Activated T-helper 1 cell treated with anti-CD3 and anti-CD28 coated beads, Interleukin-12 subunit alpha, Interleukin-12 subunit beta, Interleukin-2, Interleukin-4 antibody, amounts not matched to agents 30 ng/mL and 10 ng/mL and 1 ng/mL, durations not matched to agents 14 hours and 24 hours and 36 hours (primary cell): Measurements from ENCODE around the gene GRID1. TPM values are rescaled to one million over a fixed set of nuclear protein-coding genes. Genes with fewer than 3 reads are reported as not detected.

Source experiments
- DNase-seq: peaks from one replicate; pipeline ENCODE4 v3.0.0; 2021; ENCODE audit warnings: low spot score
- H3K27ac Mint-ChIP-seq: one replicate; pipeline ENCODE4 v1.8.0; 2021; ENCODE audit warnings: mild to moderate bottlenecking, mixed read lengths
- H3K27me3 Mint-ChIP-seq: one replicate; pipeline ENCODE4 v1.8.0; 2022; ENCODE audit warnings: mild to moderate bottlenecking, moderate library complexity, mixed read lengths; ENCODE audit not compliant: insufficient read depth
- H3K36me3 Mint-ChIP-seq: one replicate; pipeline ENCODE4 v1.8.0; 2021; ENCODE audit warnings: low read depth, mixed read lengths
- H3K4me1 Mint-ChIP-seq: one replicate; pipeline ENCODE4 v1.8.0; 2021; ENCODE audit warnings: low read depth, mixed read lengths
- H3K4me3 Mint-ChIP-seq: one replicate; pipeline ENCODE4 v1.8.0; 2021; ENCODE audit warnings: mild to moderate bottlenecking, moderate library complexity, mixed read lengths
- H3K9me3 Mint-ChIP-seq: one replicate; pipeline ENCODE4 v1.8.0; 2021; ENCODE audit warnings: mixed read lengths
- intact Hi-C: fragments of 100-400 bp; cut with micrococcal nuclease; formaldehyde crosslinking; loops from one replicate; pipeline ENCODE4 v1.15.1; 2024
- total RNA-seq: library from RNA; stranded (reverse); gene quantifications from 2 replicates; pipeline ENCODE4 v1.2.3, GENCODE V29; 2022

The GRID1 gene
- total RNA-seq, 1 donor from 2014 or later = not detected

GRCh38 chr10:85925201-85925750 is 441.3 kb downstream of the GRID1 start:
- H3K4me3 Mint-ChIP-seq = no peak overlapping the region
- no peak for DNase-seq
- H3K4me1 Mint-ChIP-seq = no peaks in the 10 kb centered on the region
- no peaks in the 10 kb centered on the region for H3K36me3 Mint-ChIP-seq
- intact Hi-C loops = no loop called here
- H3K27ac Mint-ChIP-seq = no peak overlapping the region
- H3K27me3 Mint-ChIP-seq = no peaks in the 10 kb centered on the region
- H3K9me3 Mint-ChIP-seq = no peaks in the 10 kb centered on the region

- H3K4me3 Mint-ChIP-seq = no peak overlapping the region
- intact Hi-C loops = no loop called here
- no peaks in the 10 kb centered on the region for H3K27me3 Mint-ChIP-seq
- H3K9me3 Mint-ChIP-seq = no peaks in the 10 kb centered on the region
- H3K27ac Mint-ChIP-seq = no peak overlapping the region
- no peaks in the 10 kb centered on the region for H3K36me3 Mint-ChIP-seq
- DNase-seq = no peak
- H3K4me1 Mint-ChIP-seq = no peaks in the 10 kb centered on the region
These were observed 442.1 kb downstream of the GRID1 start for GRCh38 chr10:85924382-85925102.

- no peaks in the 10 kb centered on the region for H3K4me1 Mint-ChIP-seq
- H3K4me3 Mint-ChIP-seq = no peak overlapping the region
- intact Hi-C loops = no loop called here
- no peak overlapping the region for H3K27ac Mint-ChIP-seq
- no peaks in the 10 kb centered on the region for H3K9me3 Mint-ChIP-seq
- no peak for DNase-seq
- H3K27me3 Mint-ChIP-seq = no peaks in the 10 kb centered on the region
- no peaks in the 10 kb centered on the region for H3K36me3 Mint-ChIP-seq
These were observed 444.1 kb downstream of the GRID1 start for GRCh38 chr10:85922356-85923129.

- no peaks in the 10 kb centered on the region for H3K36me3 Mint-ChIP-seq
- DNase-seq = no peak
- no peaks in the 10 kb centered on the region for H3K9me3 Mint-ChIP-seq
- no peak overlapping the region for H3K27ac Mint-ChIP-seq
- no peaks in the 10 kb centered on the region for H3K27me3 Mint-ChIP-seq
- intact Hi-C loops = no loop called here
- H3K4me1 Mint-ChIP-seq = no peaks in the 10 kb centered on the region
- H3K4me3 Mint-ChIP-seq = no peak overlapping the region
These were observed 444.8 kb downstream of the GRID1 start for GRCh38 chr10:85921789-85922188.

- intact Hi-C loops = no loop called here
- Mint-ChIP-seq H3K9me3 (no peaks in the 10 kb centered on the region), H3K4me1 (no peaks in the 10 kb centered on the region)
These were observed 446.3 kb downstream of the GRID1 start for GRCh38 chr10:85920311-85920710.

GRCh38 chr10:85919491-85920021 is 447.0 kb downstream of the GRID1 start:
- Mint-ChIP-seq H3K4me3 (no peak overlapping the region), H3K27ac (no peak overlapping the region), H3K36me3 (no peaks in the 10 kb centered on the region), H3K27me3 (no peaks in the 10 kb centered on the region), H3K4me1 (no peaks in the 10 kb centered on the region), H3K9me3 (no peaks in the 10 kb centered on the region)
- intact Hi-C loops = no loop called here
- no peak for DNase-seq

More at GRCh38 chr10:85920311-85920710, 446.3 kb downstream of the GRID1 start:
- no peak overlapping the region for H3K27ac Mint-ChIP-seq
- DNase-seq = no peak
- H3K4me3 Mint-ChIP-seq = no peak overlapping the region
- H3K36me3 Mint-ChIP-seq = no peaks in the 10 kb centered on the region
- no peaks in the 10 kb centered on the region for H3K27me3 Mint-ChIP-seq

- Mint-ChIP-seq H3K36me3 (no peaks in the 10 kb centered on the region), H3K4me3 (no peak overlapping the region), H3K9me3 (no peaks in the 10 kb centered on the region), H3K27ac (no peak overlapping the region), H3K4me1 (no peaks in the 10 kb centered on the region), H3K27me3 (no peaks in the 10 kb centered on the region)
- intact Hi-C loops = no loop called here
- no peak for DNase-seq
These were observed 448.2 kb downstream of the GRID1 start for GRCh38 chr10:85918371-85918770.

GRCh38 chr10:85917601-85918000 is 449.0 kb downstream of the GRID1 start:
- H3K36me3 Mint-ChIP-seq = no peaks in the 10 kb centered on the region
- no peaks in the 10 kb centered on the region for H3K27me3 Mint-ChIP-seq
- intact Hi-C loops = no loop called here
- no peak for DNase-seq
- no peaks in the 10 kb centered on the region for H3K9me3 Mint-ChIP-seq
- H3K4me1 Mint-ChIP-seq = no peaks in the 10 kb centered on the region
- no peak overlapping the region for H3K27ac Mint-ChIP-seq
- no peak overlapping the region for H3K4me3 Mint-ChIP-seq

GRCh38 chr10:85916994-85917573 is 449.5 kb downstream of the GRID1 start:
- Mint-ChIP-seq H3K27me3 (no peaks in the 10 kb centered on the region), H3K4me1 (no peaks in the 10 kb centered on the region), H3K4me3 (no peak overlapping the region), H3K27ac (no peak overlapping the region), H3K36me3 (no peaks in the 10 kb centered on the region), H3K9me3 (no peaks in the 10 kb centered on the region)
- intact Hi-C loops = no loop called here
- no peak for DNase-seq

GRCh38 chr10:85916286-85916685 is 450.3 kb downstream of the GRID1 start:
- intact Hi-C loops = no loop called here
- Mint-ChIP-seq H3K4me1 (no peaks in the 10 kb centered on the region), H3K9me3 (no peaks in the 10 kb centered on the region), H3K4me3 (no peak overlapping the region), H3K27ac (no peak overlapping the region), H3K36me3 (no peaks in the 10 kb centered on the region), H3K27me3 (no peaks in the 10 kb centered on the region)
- no peak for DNase-seq

- no peaks in the 10 kb centered on the region for H3K36me3 Mint-ChIP-seq
- no peaks in the 10 kb centered on the region for H3K27me3 Mint-ChIP-seq
- intact Hi-C loops = no loop called here
- H3K9me3 Mint-ChIP-seq = no peaks in the 10 kb centered on the region
- no peaks in the 10 kb centered on the region for H3K4me1 Mint-ChIP-seq
- H3K4me3 Mint-ChIP-seq = no peak overlapping the region
- no peak overlapping the region for H3K27ac Mint-ChIP-seq
- no peak for DNase-seq
These were observed 451.2 kb downstream of the GRID1 start for GRCh38 chr10:85915245-85915846.

GRCh38 chr10:85914720-85915119 is 451.9 kb downstream of the GRID1 start:
- intact Hi-C loops = no loop called here
- Mint-ChIP-seq H3K4me3 (no peak overlapping the region), H3K27me3 (no peaks in the 10 kb centered on the region), H3K9me3 (no peaks in the 10 kb centered on the region), H3K4me1 (no peaks in the 10 kb centered on the region), H3K36me3 (no peaks in the 10 kb centered on the region), H3K27ac (no peak overlapping the region)
- no peak for DNase-seq
